NCI-H524 treated with DMSO at 0.1 percent for 48 hours (cell line): ENCODE data around the gene SLC35B1.
A peak's percentile ranks its signal among the peaks of the same experiment; 100 is the strongest.

Source experiments
- DNase-seq: peaks from one replicate; lab custom pipeline; 2025; lab: John Stamatoyannopoulos, UW

Gene SLC35B1

GRCh38 chr17:49707608-49708514 is at the start of gene SLC35B1:
Gene SLC35B1 (minus strand): TSS chr17:49707964. CDS start chr17:49707833, 131 bp downstream.
- DNase-seq, result peak; percentile 99

- DNase-seq, result no peak
These were observed 49.5 kb upstream of the SLC35B1 start for GRCh38 chr17:49757151-49757777.

- no peak for DNase-seq
These were observed 48.8 kb upstream of the SLC35B1 start for GRCh38 chr17:49756323-49757150.

- DNase-seq, result peak; percentile 21
These were observed 48.0 kb upstream of the SLC35B1 start for GRCh38 chr17:49755663-49756283.

GRCh38 chr17:49753959-49754391 is 46.2 kb upstream of the SLC35B1 start:
- no peak for DNase-seq

GRCh38 chr17:49752508-49752907 is 44.7 kb upstream of the SLC35B1 start:
- no peak for DNase-seq

- no peak for DNase-seq
These were observed 42.0 kb upstream of the SLC35B1 start for GRCh38 chr17:49749730-49750129.

- DNase-seq, result no peak
These were observed 41.0 kb upstream of the SLC35B1 start for GRCh38 chr17:49748791-49749190.

GRCh38 chr17:49748223-49748622 is 40.5 kb upstream of the SLC35B1 start:
- DNase-seq, result no peak

- no peak for DNase-seq
These were observed 39.9 kb upstream of the SLC35B1 start for GRCh38 chr17:49747632-49748031.

GRCh38 chr17:49746791-49747490 is 39.2 kb upstream of the SLC35B1 start:
- no peak for DNase-seq

GRCh38 chr17:49745175-49746139 is 37.7 kb upstream of the SLC35B1 start:
- no peak for DNase-seq

- no peak for DNase-seq
These were observed 34.4 kb upstream of the SLC35B1 start for GRCh38 chr17:49742166-49742638.

- no peak for DNase-seq
These were observed 33.9 kb upstream of the SLC35B1 start for GRCh38 chr17:49741692-49742076.

- DNase-seq, result no peak
These were observed 33.4 kb upstream of the SLC35B1 start for GRCh38 chr17:49741009-49741691.

- DNase-seq, result no peak
These were observed 32.0 kb upstream of the SLC35B1 start for GRCh38 chr17:49739641-49740271.

- no peak for DNase-seq
These were observed 30.8 kb upstream of the SLC35B1 start for GRCh38 chr17:49738456-49739163.
